Measurements from ENCODE around the gene MARS2.
"Not testable (repeated sequence)": the region's sequence is repeated elsewhere in the genome, so short reads cannot be mapped to it uniquely, and the experiment has no call there.

Gene MARS2

GRCh38 chr2:197705912-197706838 lies 1.0 kb downstream of the MARS2 start:
- peak overlapping the region; percentile 58 for H3K27ac ChIP-seq
- no peak for DNase-seq (ENCODE audit: low read depth, low spot score)

- peak overlapping the region; percentile 49 for H3K27ac ChIP-seq
- no peak for DNase-seq (ENCODE audit: low read depth, low spot score)
These were observed 1.7 kb downstream of the MARS2 start for GRCh38 chr2:197706839-197707207.

DNA sequence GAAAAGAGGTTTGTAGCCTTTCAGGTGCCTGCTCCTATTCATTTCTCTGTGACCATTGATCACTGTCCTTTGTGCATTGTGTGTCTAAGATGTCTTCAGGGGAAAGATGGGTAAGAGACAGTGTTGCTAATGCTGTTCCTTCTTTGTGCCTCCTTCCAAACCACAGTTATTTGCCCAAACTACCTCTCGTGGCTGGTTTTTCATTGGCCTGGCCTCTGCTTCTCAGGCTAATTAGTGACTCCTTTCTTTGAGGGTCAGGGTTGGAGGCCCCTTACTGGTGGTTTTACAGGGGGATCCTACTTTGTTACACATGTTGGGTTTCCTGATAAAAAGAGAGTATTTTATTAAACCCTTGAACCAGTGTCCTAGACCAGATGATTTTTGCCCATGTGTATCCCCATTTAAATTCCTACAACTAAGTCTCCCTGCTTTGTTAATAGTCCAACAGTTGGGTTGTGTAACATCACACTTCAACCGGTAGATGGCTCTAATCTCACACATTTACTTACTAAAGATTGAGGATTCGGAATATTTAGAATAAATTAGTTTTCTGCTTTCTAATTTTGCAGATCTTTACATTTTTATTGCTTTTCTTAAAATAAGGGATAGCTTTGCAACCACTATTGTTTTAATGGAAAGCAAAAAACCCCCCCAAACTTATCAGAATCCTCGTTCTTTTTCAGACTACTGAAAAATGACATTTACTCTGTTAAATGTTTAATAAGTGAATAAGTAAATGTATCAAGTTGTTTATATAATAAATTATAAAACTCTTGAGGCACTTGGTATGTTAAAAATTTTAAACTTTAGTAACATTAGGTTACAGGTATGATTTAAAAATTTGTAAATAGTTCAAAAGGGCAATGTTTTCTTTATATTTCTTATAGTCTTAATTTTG lies 2.4 kb downstream of the MARS2 start:
- DNase-seq (ENCODE audit: low read depth, low spot score): no peak
- peak overlapping the region; percentile 49 for H3K27ac ChIP-seq

DNA sequence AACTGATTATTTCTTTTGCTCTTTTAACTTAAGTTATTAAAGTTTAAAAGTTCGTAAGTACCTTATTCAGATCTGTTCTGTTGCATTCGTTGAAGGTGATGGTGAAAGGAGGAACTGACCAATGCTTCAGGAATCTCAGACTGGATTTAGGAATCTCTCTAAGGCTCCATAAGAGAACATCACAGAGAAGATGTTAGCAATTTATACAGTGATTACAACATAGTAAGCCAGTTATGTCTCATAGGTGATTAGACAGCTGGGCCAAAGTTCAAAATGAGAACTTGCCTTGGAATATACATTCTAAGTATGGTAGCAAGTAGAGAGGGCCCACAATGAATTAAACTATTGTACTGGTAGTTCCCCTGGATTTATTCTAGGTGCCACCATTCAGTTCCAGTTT lies 3.2 kb downstream of the MARS2 start:
- peak; percentile 10 for DNase-seq (ENCODE audit: low read depth, low spot score)
- H3K27ac ChIP-seq: peak overlapping the region; percentile 49

- H3K27ac ChIP-seq: peak overlapping the region; percentile 49
- DNase-seq (ENCODE audit: low read depth, low spot score): not testable (repeated sequence)
These were observed 4.0 kb downstream of the MARS2 start for GRCh38 chr2:197709140-197709539.

GRCh38 chr2:197710424-197711042 lies 5.4 kb downstream of the MARS2 start:
- DNase-seq (ENCODE audit: low read depth, low spot score): no peak
- no peak overlapping the region for H3K27ac ChIP-seq

DNA sequence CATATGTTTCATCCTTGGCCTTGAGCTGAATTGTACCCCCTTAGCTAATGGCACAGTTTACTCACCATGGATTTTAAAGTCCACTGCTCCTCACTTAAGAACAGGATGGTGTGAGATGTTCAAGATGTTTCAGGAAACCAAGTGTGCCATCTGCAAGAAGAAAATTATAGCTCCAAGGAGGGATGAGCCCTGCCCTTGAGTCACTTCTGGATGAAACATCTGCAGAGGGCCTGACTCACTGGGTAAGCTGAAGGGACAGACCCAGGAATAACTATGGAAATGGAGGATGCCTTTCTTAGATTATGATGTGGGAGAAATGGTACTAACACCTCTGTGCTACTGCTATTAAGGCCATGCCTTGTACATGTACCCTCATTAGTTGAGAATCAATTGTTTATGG lies 6.4 kb downstream of the MARS2 start:
- H3K27ac ChIP-seq: no peak overlapping the region
- DNase-seq (ENCODE audit: low read depth, low spot score): no peak

DNA sequence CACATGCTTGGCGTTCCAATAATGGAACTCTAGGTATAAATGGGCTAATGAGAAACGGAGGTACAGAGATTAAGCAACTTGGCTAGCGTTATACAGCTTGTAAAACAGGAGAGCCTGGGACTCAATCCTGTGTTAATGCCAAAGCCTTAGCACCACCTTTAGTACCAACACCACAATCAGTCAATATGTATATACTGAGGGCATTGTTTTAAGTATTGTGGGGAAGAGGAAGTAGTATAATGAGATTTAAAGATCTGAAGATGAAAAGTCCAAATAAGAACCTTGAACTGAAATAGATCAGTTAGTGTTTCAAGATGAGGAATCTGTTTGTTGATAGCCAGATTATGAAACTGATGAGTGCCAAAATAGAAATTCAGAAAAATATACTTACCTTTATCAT lies 8.1 kb downstream of the MARS2 start:
- no peak overlapping the region for H3K27ac ChIP-seq
- no peak for DNase-seq (ENCODE audit: low read depth, low spot score)

- no peak overlapping the region for H3K27ac ChIP-seq
- DNase-seq (ENCODE audit: low read depth, low spot score): no peak
These were observed 12.7 kb downstream of the MARS2 start for GRCh38 chr2:197717863-197718262.

- DNase-seq (ENCODE audit: low read depth, low spot score): no peak
- no peak overlapping the region for H3K27ac ChIP-seq
These were observed 21.8 kb downstream of the MARS2 start for GRCh38 chr2:197727011-197727410.

DNA sequence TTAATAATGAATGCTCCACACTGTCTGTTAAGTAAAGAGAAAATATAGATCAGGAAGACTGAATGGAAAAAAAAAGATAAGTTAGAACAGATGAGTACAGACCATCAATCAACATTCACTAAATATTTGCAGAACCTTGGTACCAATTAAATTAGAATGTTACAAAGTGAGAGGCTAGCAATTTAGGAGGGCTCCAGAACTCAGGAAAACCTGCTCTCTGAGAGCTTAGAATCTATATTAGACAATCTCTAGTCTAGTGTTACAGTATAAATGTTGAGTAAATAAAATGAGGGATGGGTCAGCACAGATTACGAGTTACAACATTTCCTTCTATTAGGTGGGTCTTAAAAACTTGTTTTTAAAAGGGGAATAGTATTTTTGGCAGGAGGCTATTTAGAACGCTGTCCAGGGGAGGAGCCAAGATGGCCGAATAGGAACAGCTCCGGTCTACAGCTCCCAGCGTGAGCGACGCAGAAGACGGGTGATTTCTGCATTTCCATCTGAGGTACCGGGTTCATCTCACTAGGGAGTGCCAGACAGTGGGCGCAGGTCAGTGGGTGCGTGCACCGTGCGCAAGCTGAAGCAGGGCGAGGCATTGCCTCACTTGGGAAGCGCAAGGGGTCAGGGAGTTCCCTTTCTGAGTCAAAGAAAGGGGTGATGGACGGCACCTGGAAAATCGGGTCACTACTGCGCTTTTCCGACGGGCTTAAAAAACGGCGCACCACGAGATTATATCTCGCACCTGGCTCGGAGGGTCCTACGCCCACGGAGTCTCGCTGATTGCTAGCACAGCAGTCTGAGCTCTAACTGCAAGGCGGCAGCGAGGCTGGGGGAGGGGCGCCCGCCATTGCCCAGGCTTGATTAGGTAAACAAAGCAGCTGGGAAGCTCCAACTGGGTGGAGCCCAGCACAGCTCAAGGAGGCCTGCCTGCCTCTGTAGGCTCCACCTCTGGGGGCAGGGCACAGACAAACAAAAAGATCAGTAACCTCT lies 23.7 kb downstream of the MARS2 start:
- H3K27ac ChIP-seq: peak overlapping the region; percentile 3
- DNase-seq (ENCODE audit: low read depth, low spot score): not testable (repeated sequence)

GRCh38 chr2:197740200-197740599 lies 35.0 kb downstream of the MARS2 start:
- no peak overlapping the region for H3K27ac ChIP-seq
- no peak for DNase-seq (ENCODE audit: low read depth, low spot score)

Data from epithelial cell of prostate (primary cell).